Lower lobe of right lung (tissue), 2 donors: ENCODE measurements around the gene IDH2. TPM values are rescaled to one million over a fixed set of nuclear protein-coding genes. Genes with fewer than 3 reads are reported as not detected.
"Not testable (repeated sequence)": the region's sequence is repeated elsewhere in the genome, so short reads cannot be mapped to it uniquely, and the experiment has no call there.

Source experiments
- ATAC-seq, 2 donors: fragments of 200-7000 bp; cut with Tn5 transposase; one replicate each; pipeline ENCODE4 v1.9.1; 2020 to 2022; ENCODE audit warnings: mild to moderate bottlenecking in 2 of 2, moderate library complexity in 2 of 2
- DNase-seq: peaks from one replicate; pipeline ENCODE4 v3.0.0-alpha.2; 2020
- H3K27ac ChIP-seq: fragments of 200-600 bp; one replicate; pipeline ENCODE4 v1.8.0; 2022
- H3K27me3 ChIP-seq: fragments of 200-600 bp; one replicate; pipeline ENCODE4 v1.8.0; 2022; ENCODE audit warnings: low read depth
- H3K36me3 ChIP-seq: fragments of 200-600 bp; one replicate; pipeline ENCODE4 v1.8.0; 2022; ENCODE audit warnings: mild to moderate bottlenecking
- H3K4me1 ChIP-seq: fragments of 200-600 bp; one replicate; pipeline ENCODE4 v1.8.0; 2022
- H3K4me3 ChIP-seq: fragments of 200-600 bp; one replicate; pipeline ENCODE4 v1.8.0; 2022; ENCODE audit warnings: mild to moderate bottlenecking
- H3K9me3 ChIP-seq: fragments of 200-600 bp; one replicate; pipeline ENCODE4 v1.8.0; 2022
- CTCF ChIP-seq: fragments of 200-600 bp; IDR thresholded peaks from one replicate; pipeline ENCODE4 v1.8.0; 2022; ENCODE audit warnings: antibody characterized with exemption, mild to moderate bottlenecking
- intact Hi-C: fragments of 100-400 bp; cut with DNase I; formaldehyde crosslinking; loops from one replicate; pipeline ENCODE4 v1.11.0; 2022
- long read RNA-seq: library from polyadenylated mRNA; unstranded; transcript quantifications from one replicate; pipeline ENCODE4 v2.0.0, GENCODE V29; 2021
- total RNA-seq: library from RNA; stranded (reverse); fragmentation: NEBNext Ultra II Directional; extraction: Animal tissue kit (Norgen Biotek cat#: 25700); gene quantifications from one replicate; pipeline ENCODE4 v1.2.1, GENCODE V29; 2021
- donor health status: DM: no; HTN: yes; CAD: no; lungs with severe emphysema.

Gene IDH2
- total RNA-seq = 46.7 TPM
- long read RNA-seq, transcript IDH2-201 (11 exons, 2,694 nt) = major isoform, 89 of 124 reads
- long read RNA-seq, partial matches to known transcripts = 18 of 124 reads
- long read RNA-seq, other reads (novel, unspliced or antisense) = 16 of 124 reads

- Histone ChIP-seq H3K27ac (peak within 1 kb of the TSS; percentile 94), H3K4me1 (peaks cover 43% of the 10 kb centered on the region), H3K9me3 (no peaks in the 10 kb centered on the region), H3K27me3 (no peaks in the 10 kb centered on the region), H3K4me3 (peak within 1 kb of the TSS; percentile 84), H3K36me3 (no peaks in the 10 kb centered on the region)
- ATAC-seq (peak; percentile 96 to 97), DNase-seq (peak; percentile 87)
- intact Hi-C loops = no loop called here
- no peak for TF ChIP-seq CTCF
These were observed at the start of gene IDH2 for GRCh38 chr15:90101969-90102890. IDH2 (minus strand) TSS chr15:90102468; CDS start chr15:90102390, 78 bp downstream.

GRCh38 chr15:90150551-90150950, 48.3 kb upstream of the IDH2 start:
- peaks cover 13% of the 10 kb centered on the region for H3K4me1 ChIP-seq
- H3K27me3 ChIP-seq, H3K9me3 ChIP-seq, H3K36me3 ChIP-seq, H3K4me3 ChIP-seq, DNase-seq, ATAC-seq, intact Hi-C loops, H3K27ac ChIP-seq: not testable (repeated sequence)

GRCh38 chr15:90149609-90150340, 47.5 kb upstream of the IDH2 start:
- H3K9me3 ChIP-seq = no peaks in the 10 kb centered on the region
- no peaks in the 10 kb centered on the region for H3K36me3 ChIP-seq
- no peak overlapping the region for H3K4me3 ChIP-seq
- DNase-seq (no peak), ATAC-seq (no peak)
- TF ChIP-seq CTCF = no peak
- intact Hi-C loops = no loop called here
- no peaks in the 10 kb centered on the region for H3K27me3 ChIP-seq
- peaks cover 5% of the 10 kb centered on the region for H3K4me1 ChIP-seq
- no peak overlapping the region for H3K27ac ChIP-seq

GRCh38 chr15:90146198-90146761, 44.0 kb upstream of the IDH2 start:
- H3K36me3 ChIP-seq, H3K4me1 ChIP-seq, H3K4me3 ChIP-seq, H3K9me3 ChIP-seq, H3K27me3 ChIP-seq, DNase-seq, H3K27ac ChIP-seq, intact Hi-C loops, ATAC-seq: not testable (repeated sequence)

- intact Hi-C loops = no loop called here
- DNase-seq (no peak), ATAC-seq (no peak)
- Histone ChIP-seq H3K27me3 (no peaks in the 10 kb centered on the region), H3K4me1 (no peaks in the 10 kb centered on the region), H3K4me3 (no peak overlapping the region), H3K27ac (no peak overlapping the region), H3K9me3 (no peaks in the 10 kb centered on the region), H3K36me3 (no peaks in the 10 kb centered on the region)
- TF ChIP-seq CTCF = no peak
These were observed 43.5 kb upstream of the IDH2 start for GRCh38 chr15:90145761-90146160.

GRCh38 chr15:90145259-90145658, 43.0 kb upstream of the IDH2 start:
- TF ChIP-seq CTCF = no peak
- intact Hi-C loops = no loop called here

More at GRCh38 chr15:90145259-90145658, 43.0 kb upstream of the IDH2 start:
- Histone ChIP-seq H3K4me3 (no peak overlapping the region), H3K27ac (no peak overlapping the region), H3K4me1 (no peaks in the 10 kb centered on the region), H3K36me3 (no peaks in the 10 kb centered on the region), H3K27me3 (no peaks in the 10 kb centered on the region), H3K9me3 (no peaks in the 10 kb centered on the region)
- no peak for DNase-seq
- ATAC-seq = no peak
